GM12892 (cell line): ENCODE results near the gene DPEP3.
A peak's percentile ranks its signal among the peaks of the same experiment; 100 is the strongest.

Experiments used
- POLR2A ChIP-seq: IDR thresholded peaks from 2 replicates; pipeline ENCODE4 v1.6.1; 2011; ENCODE audit warnings: low read depth, low read length, control low read depth
- POLR2AphosphoS5 ChIP-seq: IDR thresholded peaks from 2 replicates; pipeline ENCODE4 v1.6.1; 2011; ENCODE audit warnings: low read depth, low read length, control low read depth
- TAF1 ChIP-seq: IDR thresholded peaks from 2 replicates; pipeline ENCODE4 v1.6.1; 2011; ENCODE audit warnings: low read depth, mild to moderate bottlenecking, control low read depth, low read length, borderline replicate concordance

DNA sequence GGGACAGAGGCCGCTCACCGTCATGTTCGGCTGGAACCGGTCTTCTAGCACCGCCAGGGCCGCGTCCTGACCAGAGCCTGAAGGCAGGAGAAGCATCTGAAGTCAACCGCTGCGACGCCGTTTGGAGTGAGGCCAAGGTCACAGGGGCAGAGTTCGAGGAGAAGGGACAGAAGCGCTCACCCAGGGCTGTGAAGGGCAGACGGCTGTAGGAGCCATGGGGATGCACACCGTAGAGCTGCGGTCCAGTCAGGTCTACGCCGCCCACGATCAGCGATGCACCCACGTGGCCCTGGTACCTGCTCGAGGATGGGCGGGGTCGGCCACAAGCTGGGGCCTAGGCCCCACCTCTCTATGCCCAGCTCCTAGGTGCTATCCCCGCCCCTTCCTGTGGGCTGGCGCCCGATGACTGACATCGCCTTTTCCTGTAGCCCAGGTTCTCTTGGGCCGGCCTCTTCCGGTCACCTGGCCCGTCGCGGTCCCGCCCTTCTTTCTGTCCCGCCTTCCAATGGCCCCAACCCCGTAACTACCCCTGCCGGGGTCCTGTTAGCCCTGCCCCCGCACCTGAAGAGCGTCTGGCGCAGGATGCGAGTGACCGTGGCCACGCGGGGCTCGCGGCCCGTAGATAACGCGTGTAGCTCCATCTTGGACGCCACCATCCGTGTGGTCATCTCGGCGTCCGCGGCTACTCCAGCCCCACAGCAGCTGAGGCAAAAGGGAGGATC is 44.7 kb downstream of the DPEP3 start:
- TF ChIP-seq POLR2AphosphoS5 (peak; percentile 89), POLR2A (peak; percentile 74; the same call in 1 of the 2 replicates), TAF1 (peak; percentile 81; the same call in 1 of the 2 replicates)
